Naive thymus-derived CD8-positive, alpha-beta T cell (primary cell): Measurements from ENCODE around the gene LRGUK. TPM values are rescaled to one million over a fixed set of nuclear protein-coding genes. Genes with fewer than 3 reads are reported as not detected.
A peak's percentile ranks its signal among the peaks of the same experiment; 100 is the strongest.

ENCODE experiments used
- ATAC-seq, 2 donors: fragments of 150-1000 bp; cut with Tn5 transposase in 1 of 2; sonication (Bioruptor Pico), chemical (Tn5 transposase) in 1 of 2; 1 replicate in 1 of 2; 2 replicates in 1 of 2; pipeline ENCODE4 v1.10.0; 2021; ENCODE audit warnings: mild to moderate bottlenecking in 2 of 2, moderate library complexity in 2 of 2
- POLR2A ChIA-PET: fragments of 350-600 bp; sonication (Branson Sonifier 250); formaldehyde crosslinking; loops from one replicate; lab custom pipeline; 2021; ENCODE audit warnings: antibody characterized with exemption; lab: Charles Lee
- DNase-seq, 10 donors: peaks; one replicate each; pipeline versions ENCODE4 v3.0.0 to v3.0.0-alpha.2; 2020 to 2022
- H3K27ac Mint-ChIP-seq, 10 donors: one replicate each; pipeline ENCODE4 v1.8.0; 2020 to 2022; ENCODE audit warnings: mild to moderate bottlenecking in 10 of 10, mixed read lengths in 10 of 10, moderate library complexity in 4 of 10, inconsistent platforms in 1 of 10
- H3K27me3 Mint-ChIP-seq, 5 donors: one replicate each; pipeline ENCODE4 v1.8.0; 2021 to 2022; ENCODE audit warnings: mixed read lengths in 5 of 5
- H3K36me3 Mint-ChIP-seq, 3 donors: one replicate each; pipeline ENCODE4 v1.8.0; 2020 to 2022; ENCODE audit warnings: mixed read lengths in 3 of 3, mild to moderate bottlenecking in 2 of 3, inconsistent platforms in 1 of 3
- H3K4me1 Mint-ChIP-seq, 4 donors: one replicate each; pipeline ENCODE4 v1.8.0; 2021 to 2022; ENCODE audit warnings: mixed read lengths in 4 of 4
- H3K4me3 Mint-ChIP-seq, 10 donors: one replicate each; pipeline ENCODE4 v1.8.0; 2020 to 2022; ENCODE audit warnings: mild to moderate bottlenecking in 10 of 10, mixed read lengths in 10 of 10, moderate library complexity in 6 of 10, inconsistent platforms in 1 of 10
- H3K9me3 Mint-ChIP-seq, 9 donors: one replicate each; pipeline ENCODE4 v1.8.0; 2020 to 2022; ENCODE audit warnings: mixed read lengths in 9 of 9, mild to moderate bottlenecking in 3 of 9, inconsistent platforms in 1 of 9, moderate library complexity in 1 of 9
- polyA plus RNA-seq, 3 donors: library from polyadenylated mRNA; unstranded; fragments of 300-500 nt; fragmentation: Illumina TruSeq; gene quantifications; one replicate each; pipeline ENCODE4 v1.2.3, GENCODE V29; 2021
- total RNA-seq, 8 experiments: library from RNA in 2 of 8; stranded (reverse) in 2 of 8; gene quantifications; one replicate each; pipeline ENCODE4 v1.2.3 and lab custom pipeline; 2021 to 2026

Gene LRGUK
- total and polyA plus RNA-seq, 5 experiments from 2014 or later: 0.09 to 0.60 (median 0.34) TPM; not detected in 2

DNA sequence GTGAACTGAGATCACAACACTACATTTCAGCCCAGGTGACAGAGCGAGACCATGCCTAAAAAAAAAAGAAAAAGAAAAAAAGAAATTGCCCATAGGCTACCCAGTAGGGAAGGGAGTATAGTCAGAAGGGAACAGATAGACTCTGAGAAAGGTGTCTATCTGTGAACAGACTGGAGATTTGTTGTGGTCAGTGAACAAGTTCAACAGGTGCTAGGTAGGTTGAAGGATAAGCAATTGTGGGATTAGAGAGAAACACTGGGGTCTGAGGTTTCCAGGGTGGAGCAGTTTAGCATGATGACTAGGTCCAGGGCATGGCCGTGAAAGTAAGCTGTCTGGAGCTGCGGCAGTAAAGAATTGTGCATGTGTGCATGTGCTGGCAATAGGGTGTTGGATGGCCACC, 6.9 kb downstream of the LRGUK start:
- ATAC-seq: no peak
- H3K27me3 Mint-ChIP-seq: peaks cover 16 to 51% (median 35%) of the 10 kb centered on the region in 5 donors

GRCh38 chr7:134140889-134141867, 14.0 kb downstream of the LRGUK start:
- peak overlapping the region in 1 of 10 donors; percentile 24 for H3K27ac Mint-ChIP-seq
- POLR2A ChIA-PET: interaction anchor here (0.6 kb wide), 1 partner anchor 9 kb away, joined by 3 read pairs; no protein-coding TSS in a partner anchor
- peaks cover 0 to 3% (median 0%) of the 10 kb centered on the region in 5 donors for H3K27me3 Mint-ChIP-seq
- peak; percentile 57 to 66 for ATAC-seq
- peak; percentile 6 to 68 (median 33) for DNase-seq
- H3K9me3 Mint-ChIP-seq: no peaks in the 10 kb centered on the region
- H3K36me3 Mint-ChIP-seq: no peaks in the 10 kb centered on the region
- H3K4me1 Mint-ChIP-seq: peaks cover 0 to 7% (median 5%) of the 10 kb centered on the region in 4 donors
- peak overlapping the region in 2 of 10 donors; percentile 9 to 17 for H3K4me3 Mint-ChIP-seq

More for the DNA sequence above, 6.9 kb downstream of the LRGUK start:
- H3K27ac Mint-ChIP-seq: no peak overlapping the region
- DNase-seq: no peak
- H3K9me3 Mint-ChIP-seq: no peaks in the 10 kb centered on the region
- H3K4me1 Mint-ChIP-seq: peaks cover 0 to 1% (median under 1%) of the 10 kb centered on the region in 4 donors
- POLR2A ChIA-PET: no interaction called here
- H3K36me3 Mint-ChIP-seq: no peaks in the 10 kb centered on the region
- H3K4me3 Mint-ChIP-seq: no peak overlapping the region

GRCh38 chr7:134141868-134142264, 14.7 kb downstream of the LRGUK start:
- Mint-ChIP-seq H3K4me1 (peaks cover 0 to 7% (median 5%) of the 10 kb centered on the region in 4 donors), H3K9me3 (no peaks in the 10 kb centered on the region), H3K27me3 (peaks cover 0 to 3% (median 0%) of the 10 kb centered on the region in 5 donors), H3K27ac (no peak overlapping the region), H3K4me3 (no peak overlapping the region), H3K36me3 (no peaks in the 10 kb centered on the region)
- no peak for ATAC-seq
- POLR2A ChIA-PET: no interaction called here
- no peak for DNase-seq

- Mint-ChIP-seq H3K36me3 (no peaks in the 10 kb centered on the region), H3K4me1 (no peaks in the 10 kb centered on the region), H3K4me3 (no peak overlapping the region), H3K9me3 (no peaks in the 10 kb centered on the region), H3K27me3 (peaks cover 0 to 10% (median 5%) of the 10 kb centered on the region in 5 donors), H3K27ac (no peak overlapping the region)
- DNase-seq (no peak), ATAC-seq (no peak)
- POLR2A ChIA-PET: no interaction called here
These were observed 26.5 kb downstream of the LRGUK start for GRCh38 chr7:134153493-134154136.

GRCh38 chr7:134154581-134155130, 27.5 kb downstream of the LRGUK start:
- Mint-ChIP-seq H3K4me1 (no peaks in the 10 kb centered on the region), H3K9me3 (no peaks in the 10 kb centered on the region), H3K27me3 (peaks cover 0 to 10% (median 5%) of the 10 kb centered on the region in 5 donors), H3K4me3 (no peak overlapping the region), H3K27ac (no peak overlapping the region), H3K36me3 (no peaks in the 10 kb centered on the region)
- ATAC-seq (no peak), DNase-seq (no peak)
- POLR2A ChIA-PET: no interaction called here

DNA sequence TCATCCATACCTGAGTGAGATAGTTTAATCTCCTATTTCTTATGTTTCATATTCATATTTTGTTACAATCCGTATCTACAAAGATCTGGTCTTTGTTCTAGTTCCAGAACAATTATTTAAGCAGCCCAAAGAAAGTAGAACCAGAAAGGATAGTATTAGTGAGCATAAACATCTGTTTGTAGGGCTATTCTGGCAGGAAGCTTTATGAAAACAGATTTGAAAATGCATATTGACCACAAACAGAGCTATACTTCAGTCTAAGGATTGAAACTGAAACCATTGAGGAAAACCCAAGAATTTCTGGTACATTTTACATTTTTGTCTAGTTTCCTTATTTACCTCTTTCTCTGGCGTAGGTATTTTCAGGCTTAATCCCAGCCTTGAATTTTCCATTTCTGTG, 28.1 kb downstream of the LRGUK start:
- H3K27me3 Mint-ChIP-seq: peaks cover 0 to 10% (median 6%) of the 10 kb centered on the region in 5 donors
- no peaks in the 10 kb centered on the region for H3K4me1 Mint-ChIP-seq
- no peak overlapping the region for H3K4me3 Mint-ChIP-seq
- no peaks in the 10 kb centered on the region for H3K9me3 Mint-ChIP-seq
- POLR2A ChIA-PET: no interaction called here
- no peak for ATAC-seq
- no peak overlapping the region for H3K27ac Mint-ChIP-seq
- DNase-seq: no peak
- H3K36me3 Mint-ChIP-seq: no peaks in the 10 kb centered on the region

- no peak for DNase-seq
- H3K4me3 Mint-ChIP-seq: no peak overlapping the region
- POLR2A ChIA-PET: no interaction called here
- H3K36me3 Mint-ChIP-seq: no peaks in the 10 kb centered on the region
- H3K9me3 Mint-ChIP-seq: no peaks in the 10 kb centered on the region
- no peaks in the 10 kb centered on the region for H3K4me1 Mint-ChIP-seq
- peaks cover 0 to 10% (median 6%) of the 10 kb centered on the region in 5 donors for H3K27me3 Mint-ChIP-seq
- ATAC-seq: no peak
- no peak overlapping the region for H3K27ac Mint-ChIP-seq
These were observed 28.7 kb downstream of the LRGUK start for GRCh38 chr7:134155871-134156270.

GRCh38 chr7:134165252-134165651, 38.1 kb downstream of the LRGUK start:
- ATAC-seq (no peak), DNase-seq (no peak)
- Mint-ChIP-seq H3K4me1 (no peaks in the 10 kb centered on the region), H3K27ac (no peak overlapping the region), H3K36me3 (no peaks in the 10 kb centered on the region), H3K27me3 (peaks cover 0 to 4% (median 3%) of the 10 kb centered on the region in 5 donors), H3K9me3 (no peaks in the 10 kb centered on the region), H3K4me3 (no peak overlapping the region)
- POLR2A ChIA-PET: no interaction called here

GRCh38 chr7:134167250-134167649, 40.1 kb downstream of the LRGUK start:
- H3K4me1 Mint-ChIP-seq: no peaks in the 10 kb centered on the region
- peaks cover 0 to 4% (median 1%) of the 10 kb centered on the region in 5 donors for H3K27me3 Mint-ChIP-seq
- no peak for DNase-seq
- no peaks in the 10 kb centered on the region for H3K36me3 Mint-ChIP-seq
- H3K27ac Mint-ChIP-seq: no peak overlapping the region
- no peak overlapping the region for H3K4me3 Mint-ChIP-seq
- H3K9me3 Mint-ChIP-seq: no peaks in the 10 kb centered on the region
- POLR2A ChIA-PET: no interaction called here
- no peak for ATAC-seq

GRCh38 chr7:134167841-134168240, 40.7 kb downstream of the LRGUK start:
- Mint-ChIP-seq H3K4me3 (no peak overlapping the region), H3K9me3 (no peaks in the 10 kb centered on the region), H3K27ac (no peak overlapping the region), H3K36me3 (no peaks in the 10 kb centered on the region), H3K4me1 (no peaks in the 10 kb centered on the region), H3K27me3 (peaks cover 0 to 7% (median 1%) of the 10 kb centered on the region in 5 donors)
- DNase-seq: no peak
- ATAC-seq: no peak
- POLR2A ChIA-PET: no interaction called here

GRCh38 chr7:134174795-134175261, 47.7 kb downstream of the LRGUK start:
- DNase-seq (no peak), ATAC-seq (no peak)
- Mint-ChIP-seq H3K9me3 (no peaks in the 10 kb centered on the region), H3K4me3 (no peak overlapping the region), H3K36me3 (no peaks in the 10 kb centered on the region), H3K27ac (no peak overlapping the region), H3K4me1 (peaks cover 0 to 6% (median 0%) of the 10 kb centered on the region in 4 donors), H3K27me3 (peaks cover 0 to 7% (median 0%) of the 10 kb centered on the region in 5 donors)
- POLR2A ChIA-PET: no interaction called here

- H3K4me1 Mint-ChIP-seq: peaks cover 0 to 6% (median 0%) of the 10 kb centered on the region in 4 donors
- no peak overlapping the region for H3K27ac Mint-ChIP-seq
- POLR2A ChIA-PET: no interaction called here
- H3K36me3 Mint-ChIP-seq: no peaks in the 10 kb centered on the region
- no peak for DNase-seq
- H3K4me3 Mint-ChIP-seq: no peak overlapping the region
- ATAC-seq: no peak
- peaks cover 0 to 7% (median 0%) of the 10 kb centered on the region in 5 donors for H3K27me3 Mint-ChIP-seq
- H3K9me3 Mint-ChIP-seq: no peaks in the 10 kb centered on the region
These were observed 48.3 kb downstream of the LRGUK start for GRCh38 chr7:134175334-134176036.
